ENCODE data around the gene DDX39B.
"Not testable (repeated sequence)": the region's sequence is repeated elsewhere in the genome, so short reads cannot be mapped to it uniquely, and the experiment has no call there.

The DDX39B gene

DNA sequence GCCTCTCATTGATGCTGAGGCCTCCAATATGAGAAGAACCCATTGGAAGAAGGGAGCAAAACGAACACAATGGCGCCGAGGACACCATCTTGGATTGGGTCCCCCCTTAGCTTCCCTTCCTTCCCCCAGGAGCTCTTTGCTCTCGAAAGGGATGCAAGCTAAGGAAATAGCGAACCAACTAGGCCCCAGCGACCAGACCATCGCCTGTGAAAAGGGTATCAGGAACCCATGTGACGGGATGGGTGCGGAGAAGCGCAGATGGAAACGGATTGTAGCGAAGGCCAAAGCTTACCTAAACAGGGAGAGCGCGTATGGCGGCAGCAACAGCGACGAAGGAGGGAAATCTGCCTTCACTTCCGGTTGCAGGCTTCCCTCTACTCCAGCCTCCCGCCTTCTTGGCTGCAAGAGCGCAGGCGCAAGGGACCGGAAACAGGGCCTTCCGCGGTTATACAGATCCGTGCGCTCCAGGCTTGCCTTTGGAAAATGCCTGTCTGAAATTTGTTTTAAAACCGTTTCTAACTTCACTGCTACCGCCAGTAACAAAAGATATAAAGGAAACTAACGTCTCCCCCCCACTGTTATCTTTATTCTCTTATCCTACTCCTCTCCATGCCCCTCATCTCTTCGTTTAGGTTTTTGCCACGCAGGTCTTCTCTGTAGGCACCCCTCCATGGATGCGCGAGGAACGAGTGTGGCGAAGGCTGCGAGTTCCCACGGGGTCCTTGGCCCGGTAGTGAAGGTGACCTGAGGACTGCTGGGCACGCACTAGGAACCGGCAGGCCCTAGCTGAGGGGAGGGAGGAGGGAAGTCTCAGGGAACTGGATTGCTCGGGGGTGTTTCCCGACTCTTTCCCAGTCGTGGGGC is at the start of gene DDX39B:
DDX39B (minus strand) TSS at position 346 of the 864 bp plus-strand sequence. CDS start 1,471 bp downstream, outside the sequence.
- DNase-seq (ENCODE audit: low read depth) = peak; percentile 84

DNA sequence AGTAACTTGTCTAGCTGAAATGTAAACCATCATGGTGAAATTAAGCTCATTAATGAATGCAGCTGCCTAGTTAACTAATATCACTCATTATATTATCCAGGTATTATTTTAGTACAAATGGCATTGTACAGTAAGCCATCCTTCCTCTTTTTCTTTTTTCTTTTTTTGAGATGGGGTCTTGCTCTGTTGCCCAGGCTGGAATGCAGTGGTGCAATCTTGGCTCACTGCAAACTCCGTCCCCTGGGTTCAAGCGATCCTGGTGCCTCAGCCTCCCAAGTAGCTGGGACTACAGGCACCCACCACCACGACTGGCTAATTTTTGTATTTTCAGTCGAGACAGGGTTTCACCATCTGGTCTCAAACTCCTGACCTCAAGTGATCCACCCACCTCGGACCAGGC is 48.9 kb upstream of the DDX39B start:
- not testable (repeated sequence) for DNase-seq (ENCODE audit: low read depth)

GRCh38 chr6:31588871-31589650 is 47.3 kb upstream of the DDX39B start:
- no peak for DNase-seq (ENCODE audit: low read depth)

- no peak for DNase-seq (ENCODE audit: low read depth)
Observed at GRCh38 chr6:31587791-31588777, 46.3 kb upstream of the DDX39B start.

- no peak for DNase-seq (ENCODE audit: low read depth)
Observed at GRCh38 chr6:31586599-31587281, 44.9 kb upstream of the DDX39B start.

GRCh38 chr6:31586008-31586407 is 44.2 kb upstream of the DDX39B start, which contains the start of gene LST1:
LST1 (plus strand) TSS chr6:31586277; CDS start chr6:31587300, 1,023 bp downstream.
- no peak for DNase-seq (ENCODE audit: low read depth)

GRCh38 chr6:31585491-31585890 is 43.7 kb upstream of the DDX39B start:
- no peak for DNase-seq (ENCODE audit: low read depth)

GRCh38 chr6:31582230-31582643 is 40.4 kb upstream of the DDX39B start, which contains the start of gene LTB:
LTB (minus strand) TSS chr6:31582424; CDS start chr6:31582417, 7 bp downstream.
- DNase-seq (ENCODE audit: low read depth) = no peak

DNA sequence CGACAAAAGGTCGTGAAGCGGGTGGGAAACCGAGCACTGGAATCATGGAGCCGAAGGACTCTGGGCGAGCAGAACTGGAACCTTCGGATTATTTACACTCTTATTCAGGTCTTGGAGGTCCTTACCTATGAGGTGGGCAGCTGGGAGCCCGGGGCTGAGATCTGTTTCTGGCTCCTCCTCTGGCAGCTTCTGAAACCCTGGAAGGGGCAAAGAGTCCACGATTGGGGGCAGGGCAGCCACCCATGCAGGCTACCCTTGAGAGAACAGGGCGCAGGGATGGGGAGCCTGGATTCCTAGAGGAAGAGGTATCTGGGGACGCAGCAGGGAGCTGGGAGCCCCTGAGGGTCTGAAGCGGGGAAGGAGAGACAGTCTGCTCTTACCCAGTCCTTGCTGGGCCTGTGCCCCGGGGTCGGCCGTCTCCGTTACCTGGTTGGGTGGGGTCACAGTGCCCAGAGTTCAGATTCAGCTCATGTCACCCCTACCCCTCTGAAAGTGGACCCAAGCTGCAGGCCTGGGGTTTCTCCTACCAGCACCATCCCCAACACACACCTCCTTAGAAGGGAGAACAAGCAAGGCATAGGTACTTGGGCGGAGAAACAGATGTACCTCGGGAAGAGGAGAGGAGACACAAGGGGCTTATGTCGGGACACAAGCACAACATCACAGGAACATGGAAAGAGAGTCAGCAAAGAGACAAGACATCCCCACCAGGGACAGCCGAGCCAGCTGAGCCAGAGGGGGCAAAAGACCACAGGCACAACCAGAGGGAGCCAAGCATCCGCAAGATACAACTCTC is 39.8 kb upstream of the DDX39B start:
- no peak for DNase-seq (ENCODE audit: low read depth)

DNA sequence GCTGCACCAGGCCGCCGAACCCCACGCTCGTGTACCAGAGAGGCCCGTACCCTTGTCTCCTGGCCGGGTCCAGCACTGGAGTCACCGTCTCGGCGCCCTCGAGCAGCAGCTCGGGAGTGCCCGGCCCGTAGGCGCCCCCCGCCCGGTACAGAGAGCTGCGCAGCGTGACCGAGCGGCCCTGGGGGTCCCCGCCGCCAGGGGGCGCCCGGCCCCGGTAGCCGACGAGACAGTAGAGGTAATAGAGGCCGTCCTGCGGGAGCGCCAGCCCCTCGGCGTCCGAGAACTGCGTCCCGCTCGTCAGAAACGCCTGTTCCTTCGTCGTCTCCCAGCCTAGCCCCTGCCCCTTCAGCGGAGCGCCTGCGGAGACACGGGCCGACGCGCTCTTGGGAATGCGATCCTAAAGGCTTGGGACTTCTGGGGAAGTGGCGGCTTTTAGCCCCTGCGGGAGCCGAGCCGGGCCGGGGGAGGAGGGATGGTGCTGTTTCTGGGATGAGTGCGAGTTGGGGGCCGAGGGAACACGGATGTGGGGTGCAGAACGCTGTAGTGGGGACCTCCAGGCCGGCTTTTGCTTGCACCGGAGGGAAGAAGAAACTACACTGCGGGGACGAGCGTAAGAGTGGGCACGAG is 39.1 kb upstream of the DDX39B start:
- peak; percentile 80 for DNase-seq (ENCODE audit: low read depth)

GRCh38 chr6:31580438-31580740 is 38.6 kb upstream of the DDX39B start:
- no peak for DNase-seq (ENCODE audit: low read depth)

GRCh38 chr6:31579546-31580437 is 38.0 kb upstream of the DDX39B start:
- no peak for DNase-seq (ENCODE audit: low read depth)

DNA sequence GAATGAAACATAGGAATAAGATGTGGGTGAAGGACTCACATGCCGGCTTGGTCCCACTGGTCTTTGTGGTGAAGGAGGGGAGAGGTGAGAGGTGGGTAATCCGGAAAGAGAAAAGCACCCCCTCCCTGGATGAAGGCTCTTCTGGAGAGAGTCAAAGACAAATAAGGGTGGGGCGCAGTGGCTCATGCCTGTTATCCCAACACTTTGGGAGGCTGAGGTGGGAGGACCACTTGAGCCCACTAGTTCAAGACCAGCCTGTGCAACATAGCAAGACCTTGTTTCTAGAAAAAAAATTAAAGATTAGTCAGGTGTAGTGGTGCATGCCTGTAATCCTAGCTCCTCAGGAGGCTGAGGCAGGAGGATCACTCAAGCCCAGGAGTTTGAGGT is 37.3 kb upstream of the DDX39B start:
- DNase-seq (ENCODE audit: low read depth) = no peak

- no peak for DNase-seq (ENCODE audit: low read depth)
Observed at GRCh38 chr6:31578184-31579118, 36.6 kb upstream of the DDX39B start.

GRCh38 chr6:31577579-31577966 is 35.8 kb upstream of the DDX39B start:
- no peak for DNase-seq (ENCODE audit: low read depth)

DNA sequence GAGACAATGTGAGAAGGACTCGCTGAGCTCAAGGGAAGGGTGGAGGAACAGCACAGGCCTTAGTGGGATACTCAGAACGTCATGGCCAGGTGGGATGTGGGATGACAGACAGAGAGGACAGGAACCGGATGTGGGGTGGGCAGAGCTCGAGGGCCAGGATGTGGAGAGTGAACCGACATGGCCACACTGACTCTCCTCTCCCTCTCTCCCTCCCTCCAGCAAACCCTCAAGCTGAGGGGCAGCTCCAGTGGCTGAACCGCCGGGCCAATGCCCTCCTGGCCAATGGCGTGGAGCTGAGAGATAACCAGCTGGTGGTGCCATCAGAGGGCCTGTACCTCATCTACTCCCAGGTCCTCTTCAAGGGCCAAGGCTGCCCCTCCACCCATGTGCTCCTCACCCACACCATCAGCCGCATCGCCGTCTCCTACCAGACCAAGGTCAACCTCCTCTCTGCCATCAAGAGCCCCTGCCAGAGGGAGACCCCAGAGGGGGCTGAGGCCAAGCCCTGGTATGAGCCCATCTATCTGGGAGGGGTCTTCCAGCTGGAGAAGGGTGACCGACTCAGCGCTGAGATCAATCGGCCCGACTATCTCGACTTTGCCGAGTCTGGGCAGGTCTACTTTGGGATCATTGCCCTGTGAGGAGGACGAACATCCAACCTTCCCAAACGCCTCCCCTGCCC is 35.2 kb upstream of the DDX39B start:
- DNase-seq (ENCODE audit: low read depth) = no peak
